Nephron (organoid): ENCODE data around the gene BRD1.

ENCODE experiments used
- H3K27ac Mint-ChIP-seq, 3 experiments: 2 replicates each; pipeline ENCODE4 v1.8.0; 2020; ENCODE audit warnings: mixed read lengths in 3 of 3, mild to moderate bottlenecking in 2 of 3, moderate library complexity in 1 of 3
- H3K27me3 Mint-ChIP-seq: 2 replicates; pipeline ENCODE4 v1.8.0; 2021; ENCODE audit warnings: low read depth, mild to moderate bottlenecking, moderate library complexity, mixed read lengths
- H3K36me3 Mint-ChIP-seq: 2 replicates; pipeline ENCODE4 v1.8.0; 2020; ENCODE audit warnings: low read depth, mixed read lengths
- H3K4me1 Mint-ChIP-seq: 2 replicates; pipeline ENCODE4 v1.8.0; 2020; ENCODE audit warnings: mixed read lengths
- H3K4me3 Mint-ChIP-seq, 3 experiments: 2 replicates each; pipeline ENCODE4 v1.8.0; 2020; ENCODE audit warnings: mild to moderate bottlenecking in 3 of 3, mixed read lengths in 3 of 3, moderate library complexity in 2 of 3
- H3K9me3 Mint-ChIP-seq: 2 replicates; pipeline ENCODE4 v1.8.0; 2020; ENCODE audit warnings: mixed read lengths
- CTCF ChIP-seq, 3 experiments: fragments of 200-600 bp; sonication (generic); IDR thresholded peaks; one replicate each; pipeline ENCODE4 v1.5.0; 2021; ENCODE audit warnings: antibody characterized with exemption in 3 of 3; ENCODE audit not compliant: unreplicated experiment in 3 of 3

Gene BRD1

GRCh38 chr22:49869086-49869830 lies 41.6 kb upstream of the BRD1 start:
- Mint-ChIP-seq H3K9me3 (peaks cover 75% of the 10 kb centered on the region), H3K27me3 (peaks cover 4% of the 10 kb centered on the region), H3K27ac (no peak overlapping the region), H3K36me3 (peaks cover 84% of the 10 kb centered on the region), H3K4me3 (no peak overlapping the region), H3K4me1 (no peaks in the 10 kb centered on the region)
- no peak for TF ChIP-seq CTCF (IDR thresholded peaks at IDR 0.05; ENCODE audit: unreplicated experiment in 3 of 3)

- H3K9me3 Mint-ChIP-seq: peaks cover 69% of the 10 kb centered on the region
- no peaks in the 10 kb centered on the region for H3K4me1 Mint-ChIP-seq
- no peaks in the 10 kb centered on the region for H3K27me3 Mint-ChIP-seq
- H3K27ac Mint-ChIP-seq: no peak overlapping the region
- peaks cover 82% of the 10 kb centered on the region for H3K36me3 Mint-ChIP-seq
- TF ChIP-seq CTCF (IDR thresholded peaks at IDR 0.05; ENCODE audit: unreplicated experiment in 3 of 3): no peak
- H3K4me3 Mint-ChIP-seq: no peak overlapping the region
Measured at GRCh38 chr22:49867303-49868265, 39.9 kb upstream of the BRD1 start.

GRCh38 chr22:49866646-49867045 lies 39.0 kb upstream of the BRD1 start:
- Mint-ChIP-seq H3K36me3 (peaks cover 77% of the 10 kb centered on the region), H3K4me1 (no peaks in the 10 kb centered on the region), H3K27me3 (no peaks in the 10 kb centered on the region)

GRCh38 chr22:49866134-49866533 lies 38.5 kb upstream of the BRD1 start:
- no peaks in the 10 kb centered on the region for H3K27me3 Mint-ChIP-seq
- peaks cover 61% of the 10 kb centered on the region for H3K9me3 Mint-ChIP-seq
- H3K4me3 Mint-ChIP-seq: no peak overlapping the region
- H3K36me3 Mint-ChIP-seq: peaks cover 79% of the 10 kb centered on the region
- no peaks in the 10 kb centered on the region for H3K4me1 Mint-ChIP-seq
- TF ChIP-seq CTCF (IDR thresholded peaks at IDR 0.05; ENCODE audit: unreplicated experiment in 3 of 3): no peak
- no peak overlapping the region for H3K27ac Mint-ChIP-seq

More at GRCh38 chr22:49866646-49867045, 39.0 kb upstream of the BRD1 start:
- Mint-ChIP-seq H3K4me3 (no peak overlapping the region), H3K9me3 (peaks cover 61% of the 10 kb centered on the region), H3K27ac (no peak overlapping the region)
- TF ChIP-seq CTCF (IDR thresholded peaks at IDR 0.05; ENCODE audit: unreplicated experiment in 3 of 3): no peak

- no peak for TF ChIP-seq CTCF (IDR thresholded peaks at IDR 0.05; ENCODE audit: unreplicated experiment in 3 of 3)
- Mint-ChIP-seq H3K9me3 (peaks cover 56% of the 10 kb centered on the region), H3K4me1 (no peaks in the 10 kb centered on the region), H3K27me3 (no peaks in the 10 kb centered on the region), H3K4me3 (no peak overlapping the region), H3K36me3 (peaks cover 72% of the 10 kb centered on the region), H3K27ac (no peak overlapping the region)
Measured at GRCh38 chr22:49865156-49865555, 37.5 kb upstream of the BRD1 start.
